Measurements from ENCODE around the gene KIF19. TPM values are rescaled to one million over a fixed set of nuclear protein-coding genes. Genes with fewer than 3 reads are reported as not detected.

KIF19 gene
- total RNA-seq, 1 donor from 2014 or later: 0.27 TPM

- intact Hi-C loops (cut with micrococcal nuclease): loop anchor here (2.0 kb wide), 1 partner anchor 69 kb away; no protein-coding TSS in a partner anchor
Observed at GRCh38 chr17:74299226-74300009, 26.6 kb upstream of the KIF19 start.

- intact Hi-C loops (cut with micrococcal nuclease): no loop called here
Observed at GRCh38 chr17:74303305-74303704, 22.7 kb upstream of the KIF19 start.

- intact Hi-C loops (cut with micrococcal nuclease): no loop called here
Observed at GRCh38 chr17:74304184-74304583, 21.8 kb upstream of the KIF19 start.

GRCh38 chr17:74305865-74306654, 20.0 kb upstream of the KIF19 start:
- intact Hi-C loops (cut with micrococcal nuclease): loop anchor here (1.0 kb wide), 1 partner anchor 150 kb away; no protein-coding TSS in a partner anchor

GRCh38 chr17:74307984-74308773, 17.8 kb upstream of the KIF19 start:
- intact Hi-C loops (cut with micrococcal nuclease): no loop called here

- intact Hi-C loops (cut with micrococcal nuclease): no loop called here
Observed at GRCh38 chr17:74309902-74310301, 16.1 kb upstream of the KIF19 start.

GRCh38 chr17:74314877-74315276, 11.1 kb upstream of the KIF19 start:
- intact Hi-C loops (cut with micrococcal nuclease): no loop called here

GRCh38 chr17:74316220-74316619, 9.8 kb upstream of the KIF19 start:
- intact Hi-C loops (cut with micrococcal nuclease): no loop called here

GRCh38 chr17:74317071-74317470, 9.0 kb upstream of the KIF19 start:
- intact Hi-C loops (cut with micrococcal nuclease): no loop called here

- intact Hi-C loops (cut with micrococcal nuclease): no loop called here
Observed at GRCh38 chr17:74318391-74318790, 7.6 kb upstream of the KIF19 start.

- intact Hi-C loops (cut with micrococcal nuclease): no loop called here
Observed at GRCh38 chr17:74324521-74324920, 1.5 kb upstream of the KIF19 start.

GRCh38 chr17:74325376-74325742, 667 bp upstream of the KIF19 start:
- intact Hi-C loops (cut with micrococcal nuclease): no loop called here

GRCh38 chr17:74326506-74326905, 480 bp downstream of the KIF19 start:
- intact Hi-C loops (cut with micrococcal nuclease): no loop called here

- intact Hi-C loops (cut with micrococcal nuclease): no loop called here
Observed at GRCh38 chr17:74328487-74328886, 2.5 kb downstream of the KIF19 start.

GRCh38 chr17:74329378-74329777, 3.4 kb downstream of the KIF19 start:
- intact Hi-C loops (cut with micrococcal nuclease): no loop called here

- intact Hi-C loops (cut with micrococcal nuclease): no loop called here
Observed at GRCh38 chr17:74330446-74330845, 4.4 kb downstream of the KIF19 start.

GRCh38 chr17:74332017-74332650, 6.1 kb downstream of the KIF19 start:
- intact Hi-C loops (cut with micrococcal nuclease): no loop called here

- intact Hi-C loops (cut with micrococcal nuclease): no loop called here
Observed at GRCh38 chr17:74332763-74333283, 6.8 kb downstream of the KIF19 start.

GRCh38 chr17:74334393-74335039, 8.5 kb downstream of the KIF19 start:
- intact Hi-C loops (cut with micrococcal nuclease): no loop called here

GRCh38 chr17:74335529-74336062, 9.6 kb downstream of the KIF19 start:
- intact Hi-C loops (cut with micrococcal nuclease): no loop called here
